Peyer's patch (tissue), 4 donors: ENCODE results near the gene TM4SF20. TPM values are rescaled to one million over a fixed set of nuclear protein-coding genes. Genes with fewer than 3 reads are reported as not detected.

ENCODE experiments used
- DNase-seq, 3 donors: peaks; one replicate each; pipeline ENCODE4 v3.0.0-alpha.2; 2017 to 2019
- H3K27ac ChIP-seq, 4 donors: fragments of 200-600 bp; sonication (generic); one replicate each; pipeline ENCODE4 v1.5.1; 2016 to 2019
- H3K27me3 ChIP-seq, 2 donors: fragments of 200-600 bp; sonication (generic); one replicate each; pipeline ENCODE4 v1.5.1; 2019
- H3K36me3 ChIP-seq, 3 donors: fragments of 200-600 bp; sonication (generic); one replicate each; pipeline ENCODE4 v1.5.1; 2016 to 2019
- H3K4me1 ChIP-seq, 4 donors: fragments of 200-600 bp; sonication (generic); one replicate each; pipeline ENCODE4 v1.5.1; 2016 to 2019
- H3K4me3 ChIP-seq, 4 donors: fragments of 200-600 bp; sonication (generic); 1 replicate in 3 of 4; 2 replicates in 1 of 4; pipeline ENCODE4 v1.5.1; 2016 to 2019; ENCODE audit warnings: mild to moderate bottlenecking in 1 of 4
- H3K9me3 ChIP-seq, 4 donors: fragments of 200-600 bp; sonication (generic); one replicate each; pipeline ENCODE4 v1.5.1; 2016 to 2019; ENCODE audit warnings: mild to moderate bottlenecking in 1 of 4
- CTCF ChIP-seq, 6 experiments: fragments of 450-650 bp in 4 of 6; fragments of 200-600 bp in 2 of 6; sonication (generic) in 1 of 6; IDR thresholded peaks; one replicate each; pipeline ENCODE4 v1.5.1; 2017 to 2019; ENCODE audit warnings: antibody characterized with exemption in 6 of 6, mild to moderate bottlenecking in 3 of 6, moderate library complexity in 1 of 6
- POLR2A ChIP-seq, 2 donors: fragments of 450-650 bp; IDR thresholded peaks; one replicate each; pipeline ENCODE4 v1.5.1; 2017; ENCODE audit warnings: antibody characterized with exemption in 2 of 2, mild to moderate bottlenecking in 2 of 2, moderate library complexity in 2 of 2
- total RNA-seq, 4 donors: library from RNA; depleted of rRNA; stranded (reverse); fragments of >200 nt; gene quantifications; one replicate each; pipeline ENCODE4 v1.1.0, GENCODE V29; 2016

Gene TM4SF20
- total RNA-seq, 4 donors from 2014 or later, result 4.1 to 489 (median 221) TPM

DNA sequence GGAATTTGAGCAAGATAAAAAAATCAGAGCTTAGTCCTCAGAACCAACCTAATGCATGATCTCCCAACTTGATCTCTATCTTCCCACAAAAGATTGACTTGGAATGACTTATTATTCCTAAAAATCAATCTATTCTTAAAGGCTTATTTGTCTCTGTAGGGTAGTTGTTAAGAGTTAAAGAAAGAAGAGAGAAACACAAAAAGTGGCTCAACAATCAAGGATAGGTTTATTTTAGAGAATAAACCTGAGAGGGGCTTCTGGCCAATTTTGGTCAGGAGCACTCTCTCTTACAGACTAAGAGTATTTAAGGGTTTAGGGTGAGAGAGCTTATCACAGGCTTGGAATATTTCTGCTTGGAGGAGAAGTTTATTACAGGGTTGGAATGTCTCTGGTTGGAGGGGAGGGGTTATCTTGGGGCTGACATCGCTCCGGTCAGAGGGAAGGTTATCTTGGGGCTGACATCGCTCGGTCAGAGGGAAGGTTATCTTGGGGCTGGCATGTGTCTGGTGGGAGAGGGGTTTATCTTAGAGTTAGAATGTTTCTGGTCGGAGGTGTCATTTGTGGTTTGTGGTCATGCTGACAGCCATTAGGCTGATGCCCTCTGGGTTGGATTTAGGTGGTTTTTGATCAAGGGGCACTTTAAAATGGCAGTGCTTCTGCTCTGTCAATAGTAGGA, 56.4 kb downstream of the TM4SF20 start:
- H3K27me3 ChIP-seq, result no peaks in the 10 kb centered on the region

GRCh38 chr2:227320305-227321094, 58.6 kb downstream of the TM4SF20 start:
- Histone ChIP-seq H3K4me1 (peaks cover 0 to 7% (median 0%) of the 10 kb centered on the region in 4 donors), H3K4me3 (no peak overlapping the region)
- no peak for DNase-seq

More for the DNA sequence above, 56.4 kb downstream of the TM4SF20 start:
- TF ChIP-seq POLR2A (IDR thresholded peaks at IDR 0.05) (no peak), CTCF (IDR thresholded peaks at IDR 0.05) (no peak)
- Histone ChIP-seq H3K27ac (no peak overlapping the region), H3K4me1 (peaks cover 0 to 21% (median 0%) of the 10 kb centered on the region in 4 donors), H3K36me3 (no peaks in the 10 kb centered on the region), H3K9me3 (no peaks in the 10 kb centered on the region), H3K4me3 (no peak overlapping the region)
- no peak for DNase-seq

GRCh38 chr2:227317834-227318233, 61.3 kb downstream of the TM4SF20 start:
- Histone ChIP-seq H3K4me1 (no peaks in the 10 kb centered on the region), H3K27me3 (no peaks in the 10 kb centered on the region), H3K4me3 (no peak overlapping the region), H3K9me3 (no peaks in the 10 kb centered on the region), H3K36me3 (no peaks in the 10 kb centered on the region), H3K27ac (no peak overlapping the region)
- TF ChIP-seq POLR2A (IDR thresholded peaks at IDR 0.05) (no peak), CTCF (IDR thresholded peaks at IDR 0.05) (no peak)
- no peak for DNase-seq

More at GRCh38 chr2:227320305-227321094, 58.6 kb downstream of the TM4SF20 start:
- no peaks in the 10 kb centered on the region for H3K9me3 ChIP-seq
- no peak for TF ChIP-seq CTCF (IDR thresholded peaks at IDR 0.05)
- TF ChIP-seq POLR2A (IDR thresholded peaks at IDR 0.05), result no peak
- H3K36me3 ChIP-seq, result no peaks in the 10 kb centered on the region
- H3K27ac ChIP-seq, result no peak overlapping the region
- H3K27me3 ChIP-seq, result no peaks in the 10 kb centered on the region

DNA sequence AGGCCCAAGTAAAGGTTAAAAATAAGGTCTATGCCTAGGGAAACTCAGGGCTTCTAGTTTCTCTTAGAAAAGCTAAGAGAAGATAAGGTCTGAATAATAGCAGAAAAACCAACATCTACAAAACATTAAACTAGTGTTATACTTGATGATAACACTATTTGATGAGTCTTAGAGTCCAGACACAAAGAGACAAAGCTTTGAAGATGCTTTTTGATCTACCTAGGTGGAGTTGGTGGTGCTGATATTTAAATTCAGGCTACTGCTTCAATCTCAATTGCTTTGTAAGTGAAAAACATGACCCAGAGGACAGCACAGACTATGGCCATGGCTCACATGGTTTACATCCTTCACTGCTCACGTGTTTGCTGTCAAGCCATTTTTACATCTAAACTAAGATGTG, 65.8 kb downstream of the TM4SF20 start:
- no peaks in the 10 kb centered on the region for H3K4me1 ChIP-seq
- no peaks in the 10 kb centered on the region for H3K9me3 ChIP-seq
- no peaks in the 10 kb centered on the region for H3K36me3 ChIP-seq
- no peak overlapping the region for H3K27ac ChIP-seq
- no peak for DNase-seq
- no peaks in the 10 kb centered on the region for H3K27me3 ChIP-seq
- TF ChIP-seq POLR2A (IDR thresholded peaks at IDR 0.05) (no peak), CTCF (IDR thresholded peaks at IDR 0.05) (no peak)
- no peak overlapping the region for H3K4me3 ChIP-seq

GRCh38 chr2:227312579-227312978, 66.5 kb downstream of the TM4SF20 start:
- no peak for TF ChIP-seq POLR2A (IDR thresholded peaks at IDR 0.05)
- TF ChIP-seq CTCF (IDR thresholded peaks at IDR 0.05), result no peak

More at GRCh38 chr2:227312579-227312978, 66.5 kb downstream of the TM4SF20 start:
- Histone ChIP-seq H3K4me1 (no peaks in the 10 kb centered on the region), H3K27me3 (no peaks in the 10 kb centered on the region), H3K36me3 (no peaks in the 10 kb centered on the region), H3K9me3 (no peaks in the 10 kb centered on the region), H3K4me3 (no peak overlapping the region), H3K27ac (no peak overlapping the region)
- no peak for DNase-seq

Other genes starting within 250 kb of the TM4SF20 start
- 10 to 100 TPM in 1 of 4 donors, 1 to 10 TPM in 1, under 1 TPM in 2; 0.53 to 24.8 (median 0.95) TPM for gene COL4A4, start 215.1 kb downstream of the TM4SF20 start, total RNA-seq
- gene COL4A3, start 214.7 kb downstream of the TM4SF20 start, total RNA-seq, result 10 to 100 TPM in 2 of 4 donors, 1 to 10 TPM in 1, under 1 TPM in 1; under 0.01 to 67.7 (median 10.2) TPM
- 100 to 1,000 TPM in 3 of 4 donors, 10 to 100 TPM in 1; 64.8 to 182 (median 109) TPM for gene MFF, start 54.1 kb downstream of the TM4SF20 start, total RNA-seq
- gene SCYGR1, start 8.6 kb upstream of the TM4SF20 start, total RNA-seq, result not detected
- gene AGFG1, start 92.8 kb upstream of the TM4SF20 start, total RNA-seq, result 10 to 100 TPM; 24.8 to 68.1 (median 62.6) TPM
- not detected for gene SCYGR2, start 219.6 kb upstream of the TM4SF20 start, total RNA-seq
- not detected for gene SCYGR3, start 235.5 kb upstream of the TM4SF20 start, total RNA-seq
- gene SCYGR4, start 238.2 kb upstream of the TM4SF20 start, total RNA-seq, result not detected